GM21381 (cell line): ENCODE results near the gene KCNJ5.

ENCODE experiments used
- ATAC-seq: cut with Tn5 transposase; IDR thresholded peaks from one replicate; pipeline ENCODE4 v1.9.1; 2021; ENCODE audit warnings: mild to moderate bottlenecking, moderate library complexity; ENCODE audit not compliant: unreplicated experiment

Gene KCNJ5

GRCh38 chr11:128927683-128928336 lies 36.7 kb downstream of the KCNJ5 start:
- no peak for ATAC-seq

GRCh38 chr11:128928400-128928799 lies 37.2 kb downstream of the KCNJ5 start:
- ATAC-seq = peak; percentile 99

GRCh38 chr11:128929468-128929867 lies 38.3 kb downstream of the KCNJ5 start:
- no peak for ATAC-seq

GRCh38 chr11:128929991-128930390 lies 38.8 kb downstream of the KCNJ5 start:
- ATAC-seq = no peak

- no peak for ATAC-seq
These were observed 39.9 kb downstream of the KCNJ5 start for GRCh38 chr11:128931066-128931465.

GRCh38 chr11:128931668-128932067 lies 40.5 kb downstream of the KCNJ5 start:
- no peak for ATAC-seq

GRCh38 chr11:128933481-128934178 lies 42.5 kb downstream of the KCNJ5 start:
- no peak for ATAC-seq

GRCh38 chr11:128934351-128934750 lies 43.2 kb downstream of the KCNJ5 start:
- no peak for ATAC-seq

- no peak for ATAC-seq
These were observed 43.8 kb downstream of the KCNJ5 start for GRCh38 chr11:128934926-128935325.

- ATAC-seq = no peak
These were observed 45.6 kb downstream of the KCNJ5 start for GRCh38 chr11:128936606-128937251.

GRCh38 chr11:128937480-128937879 lies 46.3 kb downstream of the KCNJ5 start:
- no peak for ATAC-seq

GRCh38 chr11:128938156-128938885 lies 47.2 kb downstream of the KCNJ5 start:
- no peak for ATAC-seq

GRCh38 chr11:128939591-128939990 lies 48.4 kb downstream of the KCNJ5 start:
- ATAC-seq = no peak

GRCh38 chr11:128940156-128940555 lies 49.0 kb downstream of the KCNJ5 start:
- no peak for ATAC-seq

- no peak for ATAC-seq
These were observed 49.4 kb downstream of the KCNJ5 start for GRCh38 chr11:128940603-128941002.

- ATAC-seq = no peak
These were observed 50.0 kb downstream of the KCNJ5 start for GRCh38 chr11:128941110-128941509.

- ATAC-seq = no peak
These were observed 50.6 kb downstream of the KCNJ5 start for GRCh38 chr11:128941573-128942271.

GRCh38 chr11:128942272-128942612 lies 51.1 kb downstream of the KCNJ5 start:
- ATAC-seq = no peak

GRCh38 chr11:128942817-128943427 lies 51.8 kb downstream of the KCNJ5 start, which contains the start of gene TP53AIP1:
TP53AIP1 (minus strand) TSS chr11:128942871; CDS start chr11:128937818, 5,053 bp downstream.
- no peak for ATAC-seq

GRCh38 chr11:128943428-128943976 lies 52.3 kb downstream of the KCNJ5 start:
- no peak for ATAC-seq
